Activated CD8-positive, alpha-beta memory T cell treated with anti-CD3 and anti-CD28 coated beads, Interleukin-2, amount 10 ng/mL, durations not matched to agents 7 days and 5 days (primary cell): ENCODE results near the gene CLCA2. TPM values are rescaled to one million over a fixed set of nuclear protein-coding genes. Genes with fewer than 3 reads are reported as not detected.

Source experiments
- total RNA-seq, 2 experiments: library from RNA; stranded (reverse); gene quantifications; one replicate each; pipeline ENCODE4 v1.2.3, GENCODE V29; 2021

Gene CLCA2
- total RNA-seq, 2 experiments from 2014 or later, result not detected

Other genes starting within 250 kb of the CLCA2 start
- gene ODF2L, start 27.8 kb upstream of the CLCA2 start, total RNA-seq, result 10 to 100 TPM; 45.6 to 69.2 TPM
- gene CLCA1, start 44.8 kb downstream of the CLCA2 start, total RNA-seq, result not detected
- not detected for gene CLCA4, start 122.9 kb downstream of the CLCA2 start, total RNA-seq